ENCODE data around the gene IL13RA2.

The IL13RA2 gene

GRCh38 chrX:115017455-115017854, at the start of gene IL13RA2:
IL13RA2 (minus strand) TSS chrX:115017616; CDS start chrX:115017269, 347 bp downstream.
- DNase-seq (ENCODE audit: low spot score) = no peak

GRCh38 chrX:115065304-115065703, 47.9 kb upstream of the IL13RA2 start:
- DNase-seq (ENCODE audit: low spot score) = no peak

- DNase-seq (ENCODE audit: low spot score) = no peak
Measured at GRCh38 chrX:115060013-115060412, 42.6 kb upstream of the IL13RA2 start.

- no peak for DNase-seq (ENCODE audit: low spot score)
Measured at GRCh38 chrX:115058276-115058675, 40.9 kb upstream of the IL13RA2 start.

- no peak for DNase-seq (ENCODE audit: low spot score)
Measured at GRCh38 chrX:115054876-115055275, 37.5 kb upstream of the IL13RA2 start.

- no peak for DNase-seq (ENCODE audit: low spot score)
Measured at GRCh38 chrX:115053223-115053622, 35.8 kb upstream of the IL13RA2 start.

GRCh38 chrX:115047715-115048114, 30.3 kb upstream of the IL13RA2 start:
- DNase-seq (ENCODE audit: low spot score) = no peak

GRCh38 chrX:115047181-115047580, 29.8 kb upstream of the IL13RA2 start:
- DNase-seq (ENCODE audit: low spot score) = no peak

- no peak for DNase-seq (ENCODE audit: low spot score)
Measured at GRCh38 chrX:115040417-115040816, 23.0 kb upstream of the IL13RA2 start.

GRCh38 chrX:115038406-115038805, 21.0 kb upstream of the IL13RA2 start:
- DNase-seq (ENCODE audit: low spot score) = no peak

- DNase-seq (ENCODE audit: low spot score) = no peak
Measured at GRCh38 chrX:115036029-115036428, 18.6 kb upstream of the IL13RA2 start.

- DNase-seq (ENCODE audit: low spot score) = no peak
Measured at GRCh38 chrX:115031989-115032388, 14.6 kb upstream of the IL13RA2 start.

- no peak for DNase-seq (ENCODE audit: low spot score)
Measured at GRCh38 chrX:115030625-115031024, 13.2 kb upstream of the IL13RA2 start.

- no peak for DNase-seq (ENCODE audit: low spot score)
Measured at GRCh38 chrX:115029869-115030570, 12.6 kb upstream of the IL13RA2 start.

- DNase-seq (ENCODE audit: low spot score) = no peak
Measured at GRCh38 chrX:115029440-115029839, 12.0 kb upstream of the IL13RA2 start.

GRCh38 chrX:115023811-115024210, 6.4 kb upstream of the IL13RA2 start:
- DNase-seq (ENCODE audit: low spot score) = no peak

- peak; percentile 78 for DNase-seq (ENCODE audit: low spot score)
Measured at GRCh38 chrX:115023139-115023538, 5.7 kb upstream of the IL13RA2 start.

- DNase-seq (ENCODE audit: low spot score) = no peak
Measured at GRCh38 chrX:115021121-115021520, 3.7 kb upstream of the IL13RA2 start.

GRCh38 chrX:115018944-115019343, 1.5 kb upstream of the IL13RA2 start:
- no peak for DNase-seq (ENCODE audit: low spot score)

- DNase-seq (ENCODE audit: low spot score) = peak; percentile 13
Measured at GRCh38 chrX:115018040-115018647, 728 bp upstream of the IL13RA2 start.

GRCh38 chrX:115013705-115014104, 3.7 kb downstream of the IL13RA2 start:
- DNase-seq (ENCODE audit: low spot score) = peak; percentile 28

GRCh38 chrX:115011428-115011827, 6.0 kb downstream of the IL13RA2 start:
- DNase-seq (ENCODE audit: low spot score) = no peak

- DNase-seq (ENCODE audit: low spot score) = no peak
Measured at GRCh38 chrX:114999906-115000305, 17.5 kb downstream of the IL13RA2 start.

- DNase-seq (ENCODE audit: low spot score) = no peak
Measured at GRCh38 chrX:114997779-114998178, 19.6 kb downstream of the IL13RA2 start.
